ENCODE data around the gene EPS8L2.
"Not testable (repeated sequence)": the region's sequence is repeated elsewhere in the genome, so short reads cannot be mapped to it uniquely, and the experiment has no call there.

Gene EPS8L2

GRCh38 chr11:705646-706438 lies at the start of gene EPS8L2:
Gene EPS8L2, plus strand, starts transcription at chr11:706231. Its CDS starts 3,177 bp downstream, at chr11:709408.
- DNase-seq: no peak

GRCh38 chr11:656426-656825 lies 49.6 kb upstream of the EPS8L2 start:
- no peak for DNase-seq

- DNase-seq: no peak
Measured at GRCh38 chr11:656866-657265, 49.2 kb upstream of the EPS8L2 start.

- DNase-seq: no peak
Measured at GRCh38 chr11:657691-658126, 48.3 kb upstream of the EPS8L2 start.

GRCh38 chr11:659532-660085 lies 46.4 kb upstream of the EPS8L2 start:
- DNase-seq: no peak

- DNase-seq: no peak
Measured at GRCh38 chr11:660281-660680, 45.8 kb upstream of the EPS8L2 start.

GRCh38 chr11:660681-661444 lies 45.2 kb upstream of the EPS8L2 start:
- DNase-seq: no peak

GRCh38 chr11:662689-663274 lies 43.2 kb upstream of the EPS8L2 start:
- DNase-seq: no peak

GRCh38 chr11:665062-665703 lies 40.8 kb upstream of the EPS8L2 start:
- DNase-seq: no peak

GRCh38 chr11:665704-666281 lies 40.2 kb upstream of the EPS8L2 start:
- no peak for DNase-seq

GRCh38 chr11:673866-674265 lies 32.2 kb upstream of the EPS8L2 start:
- no peak for DNase-seq

- no peak for DNase-seq
Measured at GRCh38 chr11:674406-674805, 31.6 kb upstream of the EPS8L2 start.

GRCh38 chr11:678297-678696 lies 27.7 kb upstream of the EPS8L2 start:
- no peak for DNase-seq

- no peak for DNase-seq
Measured at GRCh38 chr11:679271-680207, 26.5 kb upstream of the EPS8L2 start.

GRCh38 chr11:680476-680875 lies 25.6 kb upstream of the EPS8L2 start:
- DNase-seq: no peak

GRCh38 chr11:680970-681369 lies 25.1 kb upstream of the EPS8L2 start:
- DNase-seq: no peak

- no peak for DNase-seq
Measured at GRCh38 chr11:686451-687243, 19.4 kb upstream of the EPS8L2 start.

- no peak for DNase-seq
Measured at GRCh38 chr11:687751-688150, 18.3 kb upstream of the EPS8L2 start.

GRCh38 chr11:688681-689080 lies 17.4 kb upstream of the EPS8L2 start:
- no peak for DNase-seq

GRCh38 chr11:689625-690024 lies 16.4 kb upstream of the EPS8L2 start:
- no peak for DNase-seq

GRCh38 chr11:690244-690643 lies 15.8 kb upstream of the EPS8L2 start:
- not testable (repeated sequence) for DNase-seq
